Activated T-cell treated with anti-CD3 and anti-CD28 coated beads for 4 hours (primary cell): Measurements from ENCODE around the gene EIF4B.

Source experiments
- DNase-seq: peaks from one replicate; pipeline ENCODE4 v3.0.0-alpha.2; 2020

Gene EIF4B

GRCh38 chr12:53047221-53048032 lies 41.2 kb downstream of the EIF4B start:
- DNase-seq: peak; percentile 54

GRCh38 chr12:53048033-53048779 lies 42.0 kb downstream of the EIF4B start:
- DNase-seq: no peak

DNA sequence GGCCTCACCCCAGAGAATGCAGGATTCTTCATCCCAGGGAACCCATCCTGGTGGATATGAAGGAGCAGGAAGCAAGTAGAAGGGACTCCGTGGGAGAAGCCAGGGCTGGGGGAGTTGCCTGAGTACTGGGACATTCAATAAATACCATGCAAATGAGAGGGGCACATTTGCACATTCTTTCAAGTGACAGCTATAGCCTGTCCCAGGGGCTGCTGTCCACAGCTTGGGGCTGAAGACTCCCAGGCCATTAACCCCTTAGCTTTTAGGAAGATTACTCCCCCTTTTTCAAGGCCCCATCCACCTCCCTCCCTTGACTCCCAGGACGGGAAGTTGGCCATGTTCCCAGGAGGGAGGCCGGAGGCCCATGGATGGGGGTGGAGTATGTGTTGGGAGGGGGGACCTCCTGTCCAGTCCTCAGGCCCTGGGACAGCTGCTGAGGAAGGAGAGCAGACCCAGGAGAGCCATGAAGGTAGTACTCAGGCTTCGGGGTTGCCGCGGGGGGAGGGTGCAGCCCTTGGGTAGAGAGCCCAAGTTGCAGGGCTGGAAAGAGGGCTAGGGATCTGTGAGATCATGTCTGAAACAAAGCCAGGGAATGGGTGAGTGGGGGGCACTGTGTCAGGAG lies 42.6 kb downstream of the EIF4B start:
- no peak for DNase-seq

GRCh38 chr12:53049571-53050318 lies 43.5 kb downstream of the EIF4B start, which contains the start of gene TNS2:
Gene TNS2, plus strand, starts transcription at chr12:53050065. Its CDS starts 121 bp downstream, at chr12:53050186.
- no peak for DNase-seq

DNA sequence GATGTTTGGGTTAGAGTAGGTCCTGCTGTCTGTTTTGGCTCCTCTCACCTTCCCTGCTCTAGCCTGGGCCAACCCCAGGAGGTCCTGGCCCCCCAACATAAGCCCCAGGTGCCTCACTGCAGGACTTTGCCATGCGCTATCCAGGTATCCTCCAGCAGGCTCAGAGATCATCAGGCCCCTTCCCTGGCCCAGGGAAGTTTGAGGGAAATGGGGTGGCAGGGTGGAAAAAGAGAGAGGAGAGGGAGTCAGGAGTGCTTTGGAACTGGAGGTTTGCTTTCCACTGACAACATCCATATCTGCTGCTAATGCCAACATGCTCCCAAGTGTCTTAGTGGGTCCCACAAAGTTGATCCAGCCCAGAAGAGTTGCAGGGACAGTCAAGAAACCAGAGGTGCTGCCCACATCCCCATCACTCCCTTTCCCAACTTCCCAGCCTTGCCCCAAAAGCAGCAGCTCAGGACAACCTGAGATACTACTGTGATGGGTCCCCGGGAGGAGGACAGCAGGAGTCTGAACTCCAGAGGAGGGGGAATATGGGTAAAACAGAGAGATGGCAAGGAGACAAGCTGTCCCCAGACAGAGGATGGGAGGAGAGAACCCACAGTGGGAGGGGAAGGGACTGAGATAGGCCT lies 44.3 kb downstream of the EIF4B start:
- DNase-seq: no peak

DNA sequence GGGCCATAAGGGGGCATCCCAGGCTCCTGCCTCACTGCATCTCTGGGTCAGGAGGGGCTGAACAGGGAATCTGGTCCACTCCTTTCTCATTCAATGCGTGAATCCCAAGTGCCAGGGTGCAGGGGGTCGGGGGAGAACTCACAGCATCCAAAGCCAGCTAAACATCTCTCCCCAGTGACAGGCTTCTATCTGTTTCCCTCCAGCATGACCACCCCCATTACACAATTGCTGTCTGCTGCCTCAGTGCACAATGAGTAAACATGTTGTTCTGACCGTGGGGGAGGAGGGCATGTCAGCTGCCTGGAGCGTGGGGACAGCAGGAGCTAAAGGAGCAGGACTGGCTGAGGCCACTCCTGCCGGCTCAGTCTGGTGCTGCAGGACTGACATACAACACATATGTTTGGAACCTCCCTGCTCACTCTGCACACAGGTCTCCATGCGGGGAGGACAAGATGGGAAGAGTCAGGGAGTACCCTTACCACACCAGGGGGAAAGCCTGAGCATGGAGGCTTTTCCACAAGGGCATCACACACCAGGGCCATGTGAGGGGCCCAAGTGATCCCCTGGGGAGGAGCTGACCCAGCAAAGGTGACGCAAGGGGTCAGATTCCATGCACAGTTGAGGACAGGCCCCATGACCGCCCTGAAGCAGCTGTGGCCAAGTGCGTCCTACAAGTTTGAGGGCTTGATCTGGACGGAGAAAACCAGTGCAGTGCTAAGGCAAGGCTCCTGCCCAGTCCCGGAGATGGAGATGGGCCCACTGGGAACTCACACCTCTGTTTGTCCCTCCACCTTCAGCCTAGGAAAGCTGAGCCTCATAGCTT lies 45.0 kb downstream of the EIF4B start:
- DNase-seq: no peak

DNA sequence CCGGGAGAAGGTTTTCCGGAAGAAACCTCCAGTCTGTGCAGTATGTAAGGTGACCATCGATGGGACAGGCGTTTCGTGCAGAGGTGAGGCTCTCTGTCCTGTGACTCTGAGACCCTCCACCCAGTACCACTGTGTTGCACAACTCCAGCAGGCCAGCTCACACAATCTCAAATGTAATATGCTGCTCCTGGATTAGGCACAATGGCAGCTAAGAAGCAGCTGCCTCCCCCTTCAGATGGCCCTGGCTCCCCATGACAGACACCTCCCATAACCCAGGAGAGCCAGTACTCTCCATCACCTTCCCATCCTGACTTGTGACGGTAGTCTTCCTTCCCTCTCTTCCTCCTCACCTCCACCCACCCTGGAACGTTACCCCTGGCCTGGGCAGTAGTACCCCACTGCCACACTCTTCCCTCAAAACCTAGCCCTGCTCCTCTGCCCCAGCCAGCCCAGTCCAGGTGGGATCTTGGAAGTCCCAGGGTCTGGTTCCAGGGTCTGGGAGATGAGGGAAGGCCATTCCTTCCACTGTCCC lies 45.7 kb downstream of the EIF4B start:
- DNase-seq: no peak

DNA sequence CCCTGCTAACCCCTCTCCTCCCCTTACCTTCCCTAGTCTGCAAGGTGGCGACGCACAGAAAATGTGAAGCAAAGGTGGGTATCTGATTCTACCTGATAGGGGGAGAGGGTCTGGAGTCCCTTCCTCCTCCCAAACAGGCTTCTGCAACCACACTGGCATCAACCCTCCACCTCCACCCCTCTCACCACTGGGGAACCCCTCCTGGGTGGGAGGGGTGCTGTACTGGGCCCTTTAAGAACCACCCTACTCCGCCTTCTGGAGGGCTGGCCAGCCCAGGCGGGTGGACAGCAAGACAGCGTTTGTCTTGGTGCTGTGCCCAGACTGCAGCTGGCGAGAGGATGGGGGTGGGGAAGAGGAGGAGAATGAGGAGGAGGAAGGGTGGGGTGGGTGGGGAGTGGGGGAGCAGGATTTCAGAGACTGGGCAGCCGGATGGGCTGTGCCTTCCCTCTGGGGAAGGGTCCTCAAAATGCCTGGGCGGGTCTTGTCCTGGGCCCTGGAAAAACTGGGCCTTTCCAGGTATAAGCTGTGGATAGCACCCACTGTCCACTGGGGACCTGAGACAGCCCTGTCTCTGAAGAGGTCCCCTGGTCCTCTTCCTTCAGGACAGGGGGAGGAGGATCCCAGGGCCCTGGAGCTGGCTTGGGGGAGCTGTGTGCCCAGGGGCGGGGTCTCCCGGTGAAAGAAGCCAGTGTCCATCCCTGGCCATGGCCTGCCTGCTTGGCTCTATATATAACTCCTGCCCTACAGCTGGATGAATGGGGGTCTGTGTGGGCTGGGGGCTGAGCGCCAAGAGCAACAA lies 46.4 kb downstream of the EIF4B start:
- no peak for DNase-seq

- peak; percentile 51 for DNase-seq
These were observed 47.2 kb downstream of the EIF4B start for GRCh38 chr12:53053218-53054111.

GRCh38 chr12:53054112-53054878 lies 48.0 kb downstream of the EIF4B start:
- DNase-seq: peak; percentile 94

DNA sequence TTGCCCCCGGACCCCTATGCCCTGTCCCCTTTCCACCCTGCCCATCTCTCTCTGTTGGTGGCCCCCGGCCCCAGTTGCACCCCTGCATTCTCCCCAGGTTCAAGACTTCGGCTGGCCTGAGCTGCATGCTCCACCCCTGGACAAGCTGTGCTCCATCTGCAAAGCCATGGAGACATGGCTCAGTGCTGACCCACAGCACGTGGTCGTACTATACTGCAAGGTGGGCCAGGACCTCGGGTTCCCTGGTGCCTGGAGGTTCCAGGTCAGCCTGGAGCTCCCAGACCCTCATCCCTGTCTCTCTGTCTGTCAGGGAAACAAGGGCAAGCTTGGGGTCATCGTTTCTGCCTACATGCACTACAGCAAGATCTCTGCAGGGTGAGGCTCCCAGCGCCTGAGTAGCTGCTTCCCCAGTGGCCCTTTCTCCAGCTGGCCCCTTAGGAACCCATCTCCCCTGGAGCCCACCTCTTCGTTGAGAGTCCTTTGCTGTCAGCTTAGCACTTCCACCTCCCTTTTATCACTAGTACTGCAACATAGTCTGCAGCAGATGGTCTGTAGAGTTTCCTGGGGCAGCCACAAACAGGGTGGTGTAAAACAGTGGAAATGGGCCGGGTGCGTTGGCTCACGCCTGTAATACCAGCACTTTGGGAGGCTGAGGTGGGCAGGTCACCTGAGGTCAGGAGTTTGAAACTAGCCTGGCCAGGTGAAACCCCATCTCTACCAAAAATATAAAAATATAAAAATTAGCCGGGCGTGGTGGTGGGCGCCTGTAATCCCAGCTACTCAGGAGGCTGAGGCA lies 49.4 kb downstream of the EIF4B start:
- no peak for DNase-seq

DNA sequence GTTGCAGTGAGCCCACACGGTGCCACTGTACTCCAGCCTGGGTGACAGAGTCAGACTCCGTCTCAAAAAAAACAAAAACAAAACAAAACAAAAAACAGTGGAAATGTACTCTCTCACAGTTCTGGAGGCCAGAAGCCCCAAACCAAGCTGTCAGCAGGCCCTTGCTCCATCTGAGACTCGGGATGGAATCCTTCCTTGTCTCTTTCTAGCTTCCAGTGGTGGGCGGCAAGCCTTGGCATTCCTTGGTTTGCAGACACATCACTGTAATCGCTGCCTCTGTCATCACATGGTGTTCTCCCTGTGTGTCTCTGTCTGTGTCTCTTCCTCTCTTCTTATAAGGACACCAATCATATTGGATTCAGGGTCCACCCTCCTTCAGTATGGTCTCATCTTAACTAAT lies 50.0 kb downstream of the EIF4B start:
- no peak for DNase-seq

GRCh38 chr12:53056901-53057300 lies 50.6 kb downstream of the EIF4B start:
- DNase-seq: no peak

- no peak for DNase-seq
These were observed 51.7 kb downstream of the EIF4B start for GRCh38 chr12:53057816-53058500.

GRCh38 chr12:53058674-53059433 lies 52.6 kb downstream of the EIF4B start:
- DNase-seq: no peak

DNA sequence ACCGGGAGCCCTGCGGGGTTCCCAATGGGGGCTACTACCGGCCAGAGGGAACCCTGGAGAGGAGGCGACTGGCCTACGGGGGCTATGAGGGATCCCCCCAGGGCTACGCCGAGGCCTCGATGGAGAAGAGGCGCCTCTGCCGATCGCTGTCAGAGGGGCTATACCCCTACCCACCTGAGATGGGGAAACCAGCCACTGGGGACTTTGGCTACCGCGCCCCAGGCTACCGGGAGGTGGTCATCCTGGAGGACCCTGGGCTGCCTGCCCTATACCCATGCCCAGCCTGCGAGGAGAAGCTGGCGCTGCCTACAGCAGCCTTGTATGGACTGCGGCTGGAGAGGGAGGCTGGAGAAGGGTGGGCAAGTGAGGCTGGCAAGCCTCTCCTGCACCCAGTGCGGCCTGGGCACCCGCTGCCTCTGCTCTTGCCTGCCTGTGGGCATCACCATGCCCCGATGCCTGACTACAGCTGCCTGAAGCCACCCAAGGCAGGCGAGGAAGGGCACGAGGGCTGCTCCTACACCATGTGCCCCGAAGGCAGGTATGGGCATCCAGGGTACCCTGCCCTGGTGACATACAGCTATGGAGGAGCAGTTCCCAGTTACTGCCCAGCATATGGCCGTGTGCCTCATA lies 53.3 kb downstream of the EIF4B start:
- no peak for DNase-seq
